ENCODE data around the gene TBC1D10A. TPM values are rescaled to one million over a fixed set of nuclear protein-coding genes. Genes with fewer than 3 reads are reported as not detected.

TBC1D10A gene
- total and polyA plus RNA-seq, 7 donors, result 2.2 to 4.8 (median 3.2) TPM

- TF ChIP-seq, protein P1, sequence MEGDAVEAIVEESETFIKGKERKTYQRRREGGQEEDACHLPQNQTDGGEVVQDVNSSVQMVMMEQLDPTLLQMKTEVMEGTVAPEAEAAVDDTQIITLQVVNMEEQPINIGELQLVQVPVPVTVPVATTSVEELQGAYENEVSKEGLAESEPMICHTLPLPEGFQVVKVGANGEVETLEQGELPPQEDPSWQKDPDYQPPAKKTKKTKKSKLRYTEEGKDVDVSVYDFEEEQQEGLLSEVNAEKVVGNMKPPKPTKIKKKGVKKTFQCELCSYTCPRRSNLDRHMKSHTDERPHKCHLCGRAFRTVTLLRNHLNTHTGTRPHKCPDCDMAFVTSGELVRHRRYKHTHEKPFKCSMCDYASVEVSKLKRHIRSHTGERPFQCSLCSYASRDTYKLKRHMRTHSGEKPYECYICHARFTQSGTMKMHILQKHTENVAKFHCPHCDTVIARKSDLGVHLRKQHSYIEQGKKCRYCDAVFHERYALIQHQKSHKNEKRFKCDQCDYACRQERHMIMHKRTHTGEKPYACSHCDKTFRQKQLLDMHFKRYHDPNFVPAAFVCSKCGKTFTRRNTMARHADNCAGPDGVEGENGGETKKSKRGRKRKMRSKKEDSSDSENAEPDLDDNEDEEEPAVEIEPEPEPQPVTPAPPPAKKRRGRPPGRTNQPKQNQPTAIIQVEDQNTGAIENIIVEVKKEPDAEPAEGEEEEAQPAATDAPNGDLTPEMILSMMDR (IDR thresholded peaks at IDR 0.05), result no peak
- Histone ChIP-seq H3K27ac (no peak overlapping the region), H3K36me3 (ENCODE audit: insufficient read depth in 1 of 2, low read depth in 1 of 2) (peaks cover 0 to 5% of the 10 kb centered on the region in 2 donors), H3K9me3 (no peaks in the 10 kb centered on the region), H3K4me1 (peaks cover 16% of the 10 kb centered on the region), H3K4me3 (no peak overlapping the region), H3K27me3 (ENCODE audit: insufficient read depth in 3 of 3, low read length in 2 of 3) (no peaks in the 10 kb centered on the region)
- ATAC-seq (no peak), DNase-seq (no peak)
- 88 to 89% (median 89%) methylated on average over 8 of the region's 8 CpGs for WGBS, 3 donors
- intact Hi-C loops (cut with DNase I), result loop anchor here in 1 of 2 donors (2.0 kb wide), 1 partner anchor 177 kb away; no protein-coding TSS in a partner anchor
Measured at GRCh38 chr22:30285846-30286200, 40.9 kb downstream of the TBC1D10A start.

- no peak for ATAC-seq
Measured at GRCh38 chr22:30285176-30285845, 41.4 kb downstream of the TBC1D10A start.

DNA sequence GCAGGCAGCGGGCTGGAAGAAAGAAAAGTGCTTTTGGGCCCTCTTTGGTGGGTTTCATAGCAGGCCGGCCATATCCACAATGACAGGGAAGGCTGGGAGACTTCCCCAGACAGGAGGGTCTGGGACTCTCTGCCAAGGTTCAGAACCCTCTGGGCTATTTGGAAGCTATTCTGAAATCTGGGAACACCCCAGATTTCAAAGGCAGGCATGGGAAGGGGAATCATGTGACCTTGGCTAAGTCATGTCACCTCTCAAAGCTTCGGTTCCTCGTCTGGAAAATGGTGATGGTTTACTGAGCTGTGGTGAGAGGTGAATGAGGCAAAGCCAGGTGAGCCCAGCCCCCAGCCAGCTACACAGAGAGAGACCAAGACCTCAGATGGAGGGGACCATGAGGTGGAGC lies 42.1 kb downstream of the TBC1D10A start:
- TF ChIP-seq, protein P1 (IDR thresholded peaks at IDR 0.05), result no peak
- WGBS, 3 donors, result 92 to 94% (median 93%) methylated on average over 4 of the region's 4 CpGs
- H3K9me3 ChIP-seq, result no peaks in the 10 kb centered on the region
- H3K27ac ChIP-seq, result no peak overlapping the region
- H3K36me3 ChIP-seq (ENCODE audit: insufficient read depth in 1 of 2, low read depth in 1 of 2), result peaks cover 0 to 5% of the 10 kb centered on the region in 2 donors
- no peak overlapping the region for H3K4me3 ChIP-seq
- H3K4me1 ChIP-seq, result peaks cover 11% of the 10 kb centered on the region
- ATAC-seq (no peak), DNase-seq (no peak)
- intact Hi-C loops (cut with DNase I), result no loop called here
- H3K27me3 ChIP-seq (ENCODE audit: insufficient read depth in 3 of 3, low read length in 2 of 3), result peaks cover 0 to 2% (median 0%) of the 10 kb centered on the region in 3 donors

More at GRCh38 chr22:30285176-30285845, 41.4 kb downstream of the TBC1D10A start:
- H3K27me3 ChIP-seq (ENCODE audit: insufficient read depth in 3 of 3, low read length in 2 of 3), result no peaks in the 10 kb centered on the region
- no peak overlapping the region for H3K27ac ChIP-seq
- H3K9me3 ChIP-seq, result no peaks in the 10 kb centered on the region
- no peak overlapping the region for H3K4me3 ChIP-seq
- H3K4me1 ChIP-seq, result peaks cover 11% of the 10 kb centered on the region
- WGBS, 3 donors, result 88 to 90% (median 90%) methylated on average over 25 to 27 of the region's 27 CpGs
- intact Hi-C loops (cut with DNase I), result no loop called here
- DNase-seq, result no peak
- TF ChIP-seq, protein P1 (IDR thresholded peaks at IDR 0.05), result no peak
- peaks cover 0 to 5% of the 10 kb centered on the region in 2 donors for H3K36me3 ChIP-seq (ENCODE audit: insufficient read depth in 1 of 2, low read depth in 1 of 2)

GRCh38 chr22:30284172-30284571 lies 42.6 kb downstream of the TBC1D10A start:
- Histone ChIP-seq H3K4me3 (no peak overlapping the region), H3K4me1 (peaks cover 11% of the 10 kb centered on the region), H3K27me3 (ENCODE audit: insufficient read depth in 3 of 3, low read length in 2 of 3) (peaks cover 0 to 3% (median 0%) of the 10 kb centered on the region in 3 donors), H3K27ac (no peak overlapping the region), H3K9me3 (no peaks in the 10 kb centered on the region), H3K36me3 (ENCODE audit: insufficient read depth in 1 of 2, low read depth in 1 of 2) (peaks cover 0 to 5% of the 10 kb centered on the region in 2 donors)
- intact Hi-C loops (cut with DNase I), result no loop called here
- ATAC-seq, result no peak
- no peak for DNase-seq
- 83 to 88% (median 83%) methylated on average over 9 of the region's 9 CpGs for WGBS, 3 donors
- TF ChIP-seq, protein P1 (IDR thresholded peaks at IDR 0.05), result no peak
